ENCODE results near the gene EGFL6.

GRCh38 chrX:13647709-13648212 lies 78.4 kb downstream of the EGFL6 start:
- TF ChIP-seq CTCF (IDR thresholded peaks at IDR 0.05) (no peak), POLR2A (IDR thresholded peaks at IDR 0.05) (no peak), EP300 (IDR thresholded peaks at IDR 0.05) (no peak)
